SH-SY5Y (cell line): ENCODE data around the gene LIMK1.

Source experiments
- GATA2 ChIP-seq: IDR thresholded peaks from 2 replicates; pipeline ENCODE4 v1.6.1; 2011; ENCODE audit warnings: mild to moderate bottlenecking, low read depth, low read length
- GATA3 ChIP-seq: IDR thresholded peaks from 2 replicates; pipeline ENCODE4 v1.6.1; 2011; ENCODE audit warnings: low read depth, mild to moderate bottlenecking, low read length, moderate library complexity

- TF ChIP-seq GATA2 (no peak), GATA3 (no peak)
These were observed 46.9 kb downstream of the LIMK1 start for GRCh38 chr7:74130518-74130917.
